ACC112 (cell line): Measurements from ENCODE around the gene FKTN.

Source experiments
- H2AFZ ChIP-seq: fragments of 200-600 bp; sonication (generic); one replicate; pipeline ENCODE4 v1.6.0; 2017; ENCODE audit warnings: antibody characterized with exemption, low read length; ENCODE audit not compliant: unreplicated experiment
- H3K27ac ChIP-seq: fragments of 200-600 bp; sonication (generic); 2 replicates; pipeline ENCODE4 v1.5.1; 2014; ENCODE audit warnings: low read depth, mild to moderate bottlenecking, antibody characterized with exemption, low read length, moderate library complexity
- H3K27me3 ChIP-seq: fragments of 200-600 bp; sonication (generic); 2 replicates; pipeline ENCODE4 v1.6.1; 2014; ENCODE audit warnings: mild to moderate bottlenecking, antibody characterized with exemption, low read length, moderate library complexity, mixed read lengths; ENCODE audit not compliant: insufficient read depth
- H3K36me3 ChIP-seq: fragments of 200-600 bp; sonication (generic); 2 replicates; pipeline ENCODE4 v1.6.1; 2016; ENCODE audit warnings: mild to moderate bottlenecking, antibody characterized with exemption, low read length, moderate library complexity, mixed read lengths; ENCODE audit not compliant: insufficient read depth
- H3K4me1 ChIP-seq: fragments of 200-600 bp; sonication (generic); one replicate; pipeline ENCODE4 v1.6.1; 2016; ENCODE audit warnings: low read length, mixed read lengths; ENCODE audit not compliant: insufficient read depth, unreplicated experiment, control insufficient read depth
- H3K4me3 ChIP-seq: fragments of 200-600 bp; sonication (generic); 2 replicates; pipeline ENCODE4 v1.5.1; 2014; ENCODE audit warnings: mild to moderate bottlenecking, low read depth, low read length
- H3K79me2 ChIP-seq: fragments of 200-600 bp; sonication (generic); one replicate; pipeline ENCODE4 v1.6.0; 2016; ENCODE audit warnings: low read length; ENCODE audit not compliant: control insufficient read depth, unreplicated experiment, insufficient read depth

The FKTN gene

DNA sequence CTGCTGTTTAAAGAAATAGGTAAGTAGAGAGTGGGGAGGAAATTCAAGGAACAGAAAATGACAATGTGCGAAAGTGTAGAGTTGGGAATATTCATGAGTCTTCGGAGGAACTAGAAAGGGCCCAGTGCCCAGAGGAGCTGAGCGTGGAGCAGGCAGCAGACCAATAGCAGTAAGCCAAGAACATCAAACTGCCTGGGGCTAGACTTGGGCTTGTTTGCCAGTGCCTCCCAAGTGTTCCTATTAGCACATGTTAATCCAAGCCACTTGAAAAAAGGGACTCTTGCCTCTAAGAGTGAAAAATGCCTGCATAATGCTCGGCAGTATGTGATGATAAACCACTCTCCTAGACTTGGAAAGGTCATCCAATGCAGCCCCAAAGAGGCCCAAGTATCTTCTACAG, 103.1 kb downstream of the FKTN start:
- no peak overlapping the region for H2AFZ ChIP-seq
- no peak overlapping the region for H3K27ac ChIP-seq
- no peaks in the 10 kb centered on the region for H3K79me2 ChIP-seq
- H3K36me3 ChIP-seq, result no peaks in the 10 kb centered on the region
- H3K4me1 ChIP-seq, result no peaks in the 10 kb centered on the region
- no peak overlapping the region for H3K4me3 ChIP-seq
- peaks cover 14% of the 10 kb centered on the region for H3K27me3 ChIP-seq

DNA sequence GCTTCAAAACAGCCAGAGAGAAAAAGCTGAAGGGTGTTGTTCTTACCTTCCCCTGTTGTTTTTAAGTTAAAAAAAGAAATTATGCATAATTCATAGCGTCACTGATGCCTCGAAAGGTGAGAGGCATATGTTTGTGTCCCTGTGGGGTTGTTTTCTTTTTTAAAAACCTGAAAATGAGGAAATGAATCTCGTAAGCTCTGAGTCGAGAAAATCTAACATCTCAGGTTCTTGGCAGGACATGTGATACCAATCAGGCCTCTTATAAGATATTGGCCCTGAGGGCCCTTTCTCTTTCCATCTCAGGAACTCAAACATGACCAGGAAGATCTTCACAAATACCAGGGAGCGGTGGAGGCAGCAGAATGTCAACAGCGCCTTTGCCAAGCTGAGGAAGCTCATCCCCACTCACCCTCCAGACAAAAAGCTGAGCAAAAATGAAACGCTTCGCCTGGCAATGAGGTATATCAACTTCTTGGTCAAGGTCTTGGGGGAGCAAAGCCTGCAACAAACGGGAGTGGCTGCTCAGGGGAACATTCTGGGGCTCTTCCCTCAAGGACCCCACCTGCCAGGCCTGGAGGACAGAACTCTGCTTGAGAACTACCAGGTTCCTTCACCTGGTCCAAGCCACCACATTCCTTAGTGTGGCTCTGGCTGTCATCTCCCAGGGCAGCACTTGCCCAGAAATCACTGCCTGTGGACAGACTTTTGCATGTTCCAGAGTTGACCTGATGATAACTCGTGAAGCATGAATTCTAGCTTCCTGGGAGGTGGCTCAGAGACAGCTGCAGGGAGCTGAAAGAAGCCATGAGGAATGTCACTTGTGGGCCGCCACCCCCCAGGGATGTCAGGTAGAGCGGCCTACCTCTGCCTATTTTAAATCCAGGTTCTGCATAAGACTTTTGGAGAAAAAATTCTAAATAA, 104.5 kb downstream of the FKTN start, which contains the start of gene TAL2:
TAL2 (plus strand) TSS at position 274 of the 921 bp plus-strand sequence; CDS start at position 314, 40 bp downstream.
- H3K27me3 ChIP-seq, result peaks cover 4% of the 10 kb centered on the region; the same call in 1 of the 2 replicates
- no peaks in the 10 kb centered on the region for H3K79me2 ChIP-seq
- H3K4me1 ChIP-seq, result no peaks in the 10 kb centered on the region

DNA sequence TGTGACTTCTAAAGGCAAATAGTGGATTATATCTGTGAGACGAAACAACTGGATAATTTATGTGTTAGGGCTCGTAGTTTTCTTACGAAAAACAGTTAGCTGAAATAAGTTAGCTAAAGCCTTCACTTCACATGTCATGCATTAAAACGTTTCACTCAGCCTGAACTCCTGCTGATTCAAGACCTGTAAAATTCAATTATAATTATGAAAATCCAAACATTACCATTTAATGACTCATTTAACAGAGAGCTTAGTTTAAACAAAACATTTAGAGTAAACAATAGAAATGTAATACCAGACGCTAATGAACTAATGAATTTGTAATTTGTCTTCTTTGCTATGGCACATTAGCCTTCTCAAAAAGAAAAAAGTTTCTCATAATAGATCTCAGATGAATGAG, 106.0 kb downstream of the FKTN start:
- no peaks in the 10 kb centered on the region for H3K4me1 ChIP-seq
- peaks cover 11% of the 10 kb centered on the region; the same call in 1 of the 2 replicates for H3K27me3 ChIP-seq
- H3K4me3 ChIP-seq, result no peak overlapping the region
- no peaks in the 10 kb centered on the region for H3K79me2 ChIP-seq
- no peak overlapping the region for H3K27ac ChIP-seq
- H3K36me3 ChIP-seq, result no peaks in the 10 kb centered on the region
- no peak overlapping the region for H2AFZ ChIP-seq

More for the DNA sequence above, 104.5 kb downstream of the FKTN start, which contains the start of gene TAL2:
- Histone ChIP-seq H3K4me3 (no peak within 1 kb of the TSS), H2AFZ (no peak within 1 kb of the TSS), H3K27ac (no peak within 1 kb of the TSS), H3K36me3 (no peaks in the 10 kb centered on the region)

DNA sequence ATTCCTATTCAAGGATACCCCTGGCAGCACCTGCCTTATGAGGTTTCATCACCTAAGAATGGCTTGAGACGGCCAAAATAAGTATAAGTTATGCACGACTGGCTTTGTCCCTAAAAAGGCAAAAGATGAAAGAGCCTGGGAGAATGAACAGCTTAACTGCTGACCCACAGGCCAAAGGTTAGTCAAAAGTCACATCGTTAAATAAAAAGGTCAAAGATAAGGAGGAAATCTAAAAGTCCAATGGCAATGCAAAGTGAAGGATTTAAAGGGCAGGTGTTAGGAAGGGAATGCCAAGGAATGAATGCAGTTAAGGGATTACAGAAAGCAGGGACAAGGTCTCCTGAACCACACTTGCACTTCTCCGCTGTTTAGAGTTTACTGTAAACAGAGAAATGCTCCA, 109.9 kb downstream of the FKTN start:
- Histone ChIP-seq H3K4me3 (no peak overlapping the region), H2AFZ (no peak overlapping the region), H3K4me1 (no peaks in the 10 kb centered on the region), H3K79me2 (no peaks in the 10 kb centered on the region), H3K27ac (no peak overlapping the region), H3K36me3 (no peaks in the 10 kb centered on the region), H3K27me3 (peaks cover 11% of the 10 kb centered on the region; the same call in 1 of the 2 replicates)

DNA sequence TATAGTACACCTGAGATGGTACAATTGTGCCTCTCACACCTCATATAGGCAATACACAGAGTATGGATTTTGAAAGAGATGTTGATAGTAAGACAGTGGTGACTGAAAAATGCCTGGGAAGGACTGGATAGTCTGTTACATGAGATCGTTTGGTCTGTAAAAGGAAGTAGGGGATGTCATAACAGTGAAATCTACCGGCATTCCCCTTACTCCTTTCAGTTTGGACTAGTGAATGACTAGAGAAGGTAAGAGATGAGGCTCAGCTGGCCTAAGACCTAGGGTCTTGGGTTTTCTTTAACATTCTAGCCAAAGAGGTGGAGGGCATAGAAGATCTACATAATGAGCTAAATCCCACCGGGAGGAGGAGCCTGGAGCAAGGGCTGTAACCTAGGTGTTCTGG, 112.4 kb downstream of the FKTN start:
- no peak overlapping the region for H3K27ac ChIP-seq
- no peak overlapping the region for H2AFZ ChIP-seq

DNA sequence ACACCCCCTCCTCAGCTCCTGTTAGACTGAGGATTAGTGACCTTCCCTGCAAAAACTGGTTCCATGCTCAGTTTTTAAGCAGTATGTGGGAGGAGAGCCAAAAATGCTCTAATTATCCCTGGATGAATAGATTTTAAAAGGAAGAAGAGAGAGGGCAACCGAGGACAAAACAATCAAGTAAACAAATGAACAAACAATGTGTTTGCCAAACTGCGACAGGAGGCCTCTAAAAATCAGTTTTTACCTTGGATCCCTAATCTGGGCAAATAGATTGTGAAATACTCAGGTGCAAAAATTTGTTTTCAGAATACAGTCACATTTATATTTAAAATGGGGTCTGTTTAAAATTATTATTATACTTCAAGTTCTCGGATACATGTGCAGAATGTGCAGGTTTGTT, 112.8 kb downstream of the FKTN start:
- Histone ChIP-seq H3K4me1 (no peaks in the 10 kb centered on the region), H3K79me2 (no peaks in the 10 kb centered on the region), H2AFZ (no peak overlapping the region), H3K27me3 (peaks cover 11% of the 10 kb centered on the region; the same call in 1 of the 2 replicates), H3K4me3 (no peak overlapping the region), H3K36me3 (no peaks in the 10 kb centered on the region), H3K27ac (no peak overlapping the region)

More for the DNA sequence above, 112.4 kb downstream of the FKTN start:
- no peaks in the 10 kb centered on the region for H3K4me1 ChIP-seq
- no peak overlapping the region for H3K4me3 ChIP-seq
- H3K79me2 ChIP-seq, result no peaks in the 10 kb centered on the region
- no peaks in the 10 kb centered on the region for H3K36me3 ChIP-seq
- H3K27me3 ChIP-seq, result peaks cover 11% of the 10 kb centered on the region; the same call in 1 of the 2 replicates

DNA sequence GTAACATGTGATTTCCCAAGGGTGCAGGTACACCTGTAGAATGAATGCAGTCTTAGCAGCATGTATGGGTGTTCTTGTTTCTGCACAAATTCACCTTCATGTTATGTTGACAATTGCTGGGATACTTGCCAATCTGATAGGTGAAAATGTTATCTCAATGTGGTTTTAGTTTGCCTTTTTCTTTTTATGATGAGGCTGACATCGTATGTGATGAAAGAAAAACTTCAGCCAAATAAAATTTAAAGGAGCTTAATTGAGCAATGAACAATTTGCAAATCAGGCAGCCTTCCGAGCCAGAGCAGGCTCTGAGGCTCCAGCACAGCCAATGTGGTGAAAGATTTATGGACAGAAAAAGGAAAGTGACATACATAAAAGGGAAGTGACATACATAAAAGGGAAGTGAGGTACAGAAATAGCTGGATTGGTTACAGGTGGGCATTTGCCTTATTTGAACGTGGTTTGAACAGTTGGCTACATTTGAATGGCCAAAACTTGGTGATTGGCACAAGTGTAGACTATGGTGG, 114.8 kb downstream of the FKTN start:
- no peak overlapping the region for H2AFZ ChIP-seq
- no peak overlapping the region for H3K4me3 ChIP-seq
- peaks cover 9% of the 10 kb centered on the region for H3K27me3 ChIP-seq
- no peaks in the 10 kb centered on the region for H3K36me3 ChIP-seq
- H3K4me1 ChIP-seq, result no peaks in the 10 kb centered on the region
- no peak overlapping the region for H3K27ac ChIP-seq
- no peaks in the 10 kb centered on the region for H3K79me2 ChIP-seq

DNA sequence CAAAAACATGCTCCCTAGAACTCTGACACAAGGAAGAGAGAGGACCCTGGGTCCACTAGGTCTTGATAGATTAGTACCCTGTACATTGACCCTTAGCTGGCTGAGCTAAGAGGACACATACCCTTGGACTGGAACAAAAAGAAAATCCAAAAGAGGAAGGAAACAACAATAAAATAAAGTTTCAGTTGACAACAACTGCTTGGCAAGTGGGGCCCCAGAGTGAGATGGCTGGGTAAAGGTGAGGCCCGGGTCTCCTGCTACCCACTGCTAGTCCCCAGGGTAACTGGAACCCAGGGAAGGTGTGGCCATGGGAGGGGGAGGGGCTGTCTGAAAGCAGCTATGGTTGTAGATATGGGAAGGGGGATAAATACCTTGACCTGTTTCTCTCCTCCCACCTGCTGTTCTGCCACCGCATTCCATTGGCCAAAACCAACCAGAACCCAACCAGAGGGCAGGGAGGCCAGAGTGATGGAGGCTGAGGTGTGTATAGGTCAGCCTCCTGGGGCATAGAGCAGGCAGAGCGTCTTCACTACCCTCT, 116.0 kb downstream of the FKTN start:
- no peaks in the 10 kb centered on the region for H3K36me3 ChIP-seq
- peaks cover 4% of the 10 kb centered on the region; the same call in 1 of the 2 replicates for H3K27me3 ChIP-seq
- no peak overlapping the region for H3K4me3 ChIP-seq
- no peak overlapping the region for H2AFZ ChIP-seq
- no peaks in the 10 kb centered on the region for H3K4me1 ChIP-seq
- H3K27ac ChIP-seq, result no peak overlapping the region
- no peaks in the 10 kb centered on the region for H3K79me2 ChIP-seq

DNA sequence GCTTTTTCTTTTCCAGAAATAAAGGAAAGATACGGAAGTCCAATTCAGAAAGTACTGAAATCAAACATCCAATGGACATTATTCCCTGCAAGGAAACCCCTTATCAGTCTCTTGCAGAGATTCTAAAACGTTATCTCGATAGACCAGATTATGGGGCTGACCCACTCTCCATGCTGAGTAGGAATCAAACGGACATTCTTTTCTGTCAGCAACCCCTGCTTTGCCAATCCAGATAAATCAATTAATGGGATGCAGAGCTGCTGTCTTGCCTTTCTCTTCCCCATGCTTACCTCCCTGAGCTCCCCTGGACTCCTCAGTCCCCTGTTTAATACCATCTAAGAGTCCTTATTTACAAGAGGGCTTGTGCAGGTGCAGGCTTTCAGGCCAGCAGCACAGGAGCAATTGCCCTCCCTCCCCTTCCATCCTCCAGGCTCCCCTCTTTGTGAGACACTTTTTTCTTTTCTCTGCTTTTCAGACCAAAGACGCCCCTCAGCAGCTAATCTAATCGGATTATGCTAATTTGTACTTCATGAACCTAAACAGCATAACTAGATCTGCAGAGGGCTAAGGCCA, 118.5 kb downstream of the FKTN start:
- Histone ChIP-seq H3K79me2 (no peaks in the 10 kb centered on the region), H3K36me3 (no peaks in the 10 kb centered on the region), H2AFZ (no peak overlapping the region), H3K4me3 (no peak overlapping the region), H3K27me3 (peaks cover 4% of the 10 kb centered on the region; the same call in 1 of the 2 replicates), H3K4me1 (no peaks in the 10 kb centered on the region), H3K27ac (no peak overlapping the region)

DNA sequence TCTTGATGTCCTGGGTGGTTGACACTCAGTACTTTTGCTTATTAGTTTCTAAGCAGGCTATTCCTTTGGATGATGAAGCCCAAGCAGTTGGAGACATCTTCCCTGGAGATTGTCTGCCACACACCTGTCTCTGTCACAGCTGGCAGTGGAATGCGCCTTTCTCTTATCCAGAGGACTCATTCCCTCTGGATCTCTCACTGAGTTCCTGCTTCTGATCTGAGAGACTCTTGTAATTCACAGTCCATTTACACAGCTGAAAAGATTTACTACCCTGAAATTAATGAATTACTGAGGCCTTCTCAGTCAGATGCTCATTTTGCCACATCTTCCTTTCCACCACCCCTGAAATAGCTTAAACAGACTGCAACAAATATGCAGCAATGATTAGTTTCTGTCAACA, 120.2 kb downstream of the FKTN start:
- peaks cover 4% of the 10 kb centered on the region; the same call in 1 of the 2 replicates for H3K27me3 ChIP-seq
- no peaks in the 10 kb centered on the region for H3K36me3 ChIP-seq
- H3K79me2 ChIP-seq, result no peaks in the 10 kb centered on the region
- no peak overlapping the region for H3K4me3 ChIP-seq
- no peak overlapping the region for H2AFZ ChIP-seq
- H3K27ac ChIP-seq, result no peak overlapping the region
- no peaks in the 10 kb centered on the region for H3K4me1 ChIP-seq
